Neural cell (in vitro differentiated cells): ENCODE data around the gene RAP1GDS1.

Experiments
- CTCF ChIP-seq: fragments of 450-650 bp; IDR thresholded peaks from 2 replicates; pipeline ENCODE4 v1.5.1; 2014; ENCODE audit warnings: antibody characterized with exemption, mild to moderate bottlenecking, moderate library complexity; ENCODE audit not compliant: poor library complexity, severe bottlenecking
- EP300 ChIP-seq: fragments of 450-650 bp; conservative IDR thresholded peaks from 2 replicates; pipeline ENCODE4 v1.6.1; 2014; ENCODE audit warnings: antibody characterized with exemption, mild to moderate bottlenecking, moderate library complexity; ENCODE audit not compliant: poor library complexity, severe bottlenecking
- EZH2 ChIP-seq: fragments of 200-600, 300-800 bp; shearing (Covaris generic), sonication (generic); IDR thresholded peaks from 2 replicates; pipeline ENCODE4 v1.6.1; 2014; ENCODE audit warnings: antibody characterized with exemption, low read length, borderline replicate concordance, mild to moderate bottlenecking; ENCODE audit not compliant: insufficient read depth, poor library complexity, severe bottlenecking
- MXI1 ChIP-seq: fragments of 450-650 bp; conservative IDR thresholded peaks from 2 replicates; pipeline ENCODE4 v1.6.1; 2014; ENCODE audit warnings: antibody characterized with exemption, mild to moderate bottlenecking; ENCODE audit not compliant: poor library complexity, severe bottlenecking
- POLR2AphosphoS5 ChIP-seq: IDR thresholded peaks from 2 replicates; pipeline ENCODE4 v1.6.1; 2012
- RAD21 ChIP-seq: fragments of 450-650 bp; conservative IDR thresholded peaks from 2 replicates; pipeline ENCODE4 v1.6.1; 2014; ENCODE audit warnings: antibody characterized with exemption, mild to moderate bottlenecking, moderate library complexity
- REST ChIP-seq: IDR thresholded peaks from 2 replicates; pipeline ENCODE4 v1.6.1; 2012; ENCODE audit warnings: borderline replicate concordance
- SMC3 ChIP-seq: fragments of 450-650 bp; conservative IDR thresholded peaks from 2 replicates; pipeline ENCODE4 v1.6.1; 2014; ENCODE audit warnings: antibody characterized with exemption, mild to moderate bottlenecking, moderate library complexity; ENCODE audit not compliant: poor library complexity

GRCh38 chr4:98476891-98477290 is 215.7 kb downstream of the RAP1GDS1 start:
- TF ChIP-seq CTCF (no peak), MXI1 (no peak), SMC3 (no peak), EP300 (no peak), EZH2 (no peak), RAD21 (no peak), REST (no peak), POLR2AphosphoS5 (no peak)
